ENCODE measurements around the gene CTDP1. TPM values are rescaled to one million over a fixed set of nuclear protein-coding genes. Genes with fewer than 3 reads are reported as not detected.

CTDP1 gene
- total and polyA plus RNA-seq, 4 donors, result 18.8 to 30.5 (median 21.7) TPM

DNA sequence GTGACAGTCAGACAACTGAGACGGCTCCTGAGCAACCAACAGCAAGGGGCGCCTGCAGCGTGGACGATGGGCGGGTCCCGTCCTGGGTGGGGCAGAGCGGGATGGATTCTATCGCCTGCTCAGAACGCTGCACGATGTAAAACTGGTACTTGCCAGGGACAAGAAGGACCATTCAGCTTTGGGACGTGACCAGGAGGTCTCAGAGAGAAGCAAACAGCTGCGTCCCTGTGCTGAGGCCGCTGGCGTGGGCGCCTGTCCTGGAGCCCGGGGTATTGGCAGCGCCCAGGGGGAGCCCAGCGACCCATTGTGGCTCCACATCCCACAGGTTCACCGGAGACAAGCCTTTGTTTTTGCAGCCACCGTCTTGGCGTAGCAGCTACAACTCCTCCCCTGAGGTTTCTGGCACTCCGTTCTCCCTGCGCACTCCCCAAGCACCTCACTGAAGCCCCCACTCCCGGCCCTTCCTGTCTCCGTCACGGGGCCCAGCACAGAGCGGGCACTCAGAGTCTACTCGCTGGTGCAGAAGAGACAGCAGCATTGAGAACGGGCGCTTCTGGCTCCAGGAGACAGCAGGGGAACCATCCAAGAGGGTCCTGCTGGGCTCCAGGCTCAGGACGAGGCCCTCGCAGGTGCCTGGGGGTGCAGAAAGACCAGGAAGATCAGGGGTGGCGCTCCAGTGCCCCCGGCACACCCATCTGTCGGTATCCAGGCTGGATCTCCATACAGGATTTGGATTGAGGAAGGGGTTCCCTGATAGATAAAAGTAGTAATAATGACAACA is 96.0 kb downstream of the CTDP1 start:
- H3K9me3 ChIP-seq (ENCODE audit: control insufficient read depth in 4 of 4, insufficient read depth in 3 of 4, low read length in 3 of 4), result peaks cover 0 to 9% (median 0%) of the 10 kb centered on the region in 4 donors
- no peak overlapping the region for H3K4me3 ChIP-seq
- 85 to 89% methylated on average over 35 of the region's 35 CpGs for WGBS, 2 donors
- DNase-seq (no peak), ATAC-seq (ENCODE audit: insufficient read depth, low FRiP score) (no peak)
- H3K36me3 ChIP-seq (ENCODE audit: control insufficient read depth in 4 of 4, insufficient read depth in 4 of 4, low read length in 4 of 4), result no peaks in the 10 kb centered on the region
- no peak overlapping the region for H3K9ac ChIP-seq (ENCODE audit: insufficient read depth in 1 of 2, low read length in 2 of 2)
- TF ChIP-seq, protein P1, sequence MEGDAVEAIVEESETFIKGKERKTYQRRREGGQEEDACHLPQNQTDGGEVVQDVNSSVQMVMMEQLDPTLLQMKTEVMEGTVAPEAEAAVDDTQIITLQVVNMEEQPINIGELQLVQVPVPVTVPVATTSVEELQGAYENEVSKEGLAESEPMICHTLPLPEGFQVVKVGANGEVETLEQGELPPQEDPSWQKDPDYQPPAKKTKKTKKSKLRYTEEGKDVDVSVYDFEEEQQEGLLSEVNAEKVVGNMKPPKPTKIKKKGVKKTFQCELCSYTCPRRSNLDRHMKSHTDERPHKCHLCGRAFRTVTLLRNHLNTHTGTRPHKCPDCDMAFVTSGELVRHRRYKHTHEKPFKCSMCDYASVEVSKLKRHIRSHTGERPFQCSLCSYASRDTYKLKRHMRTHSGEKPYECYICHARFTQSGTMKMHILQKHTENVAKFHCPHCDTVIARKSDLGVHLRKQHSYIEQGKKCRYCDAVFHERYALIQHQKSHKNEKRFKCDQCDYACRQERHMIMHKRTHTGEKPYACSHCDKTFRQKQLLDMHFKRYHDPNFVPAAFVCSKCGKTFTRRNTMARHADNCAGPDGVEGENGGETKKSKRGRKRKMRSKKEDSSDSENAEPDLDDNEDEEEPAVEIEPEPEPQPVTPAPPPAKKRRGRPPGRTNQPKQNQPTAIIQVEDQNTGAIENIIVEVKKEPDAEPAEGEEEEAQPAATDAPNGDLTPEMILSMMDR (IDR thresholded peaks at IDR 0.05; ENCODE audit: control extremely low read depth, extremely low read depth), result no peak
- no peaks in the 10 kb centered on the region for H3K4me1 ChIP-seq (ENCODE audit: control insufficient read depth in 5 of 5, insufficient read depth in 5 of 5, low read length in 5 of 5)
- peaks cover 0 to 20% (median 0%) of the 10 kb centered on the region in 3 donors for H3K27me3 ChIP-seq (ENCODE audit: control insufficient read depth in 3 of 3, insufficient read depth in 3 of 3, low read length in 2 of 3)
- no peak overlapping the region for H3K27ac ChIP-seq (ENCODE audit: low read depth in 1 of 2, low read length in 1 of 2)

DNA sequence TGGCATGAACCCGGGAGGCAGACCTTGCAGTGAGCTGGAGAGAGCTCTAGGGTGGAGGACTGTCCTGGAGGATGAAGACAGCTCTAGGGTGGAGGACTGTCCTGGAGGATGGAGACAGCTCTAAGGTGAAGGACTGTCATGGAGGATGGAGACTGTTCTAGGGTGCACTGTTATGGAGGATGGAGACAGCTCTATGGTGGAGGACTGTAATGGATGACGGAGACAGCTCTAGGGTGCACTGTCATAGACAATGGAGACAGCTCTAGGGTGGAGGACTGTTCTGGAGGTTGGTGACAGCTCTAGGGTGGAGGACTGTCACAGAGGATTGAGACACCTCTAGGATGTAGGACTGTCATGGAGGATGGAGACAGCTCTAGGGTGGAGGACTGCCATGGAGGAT is 97.1 kb downstream of the CTDP1 start:
- 83 to 86% methylated on average over 2 of the region's 2 CpGs for WGBS, 2 donors
- DNase-seq (no peak), ATAC-seq (ENCODE audit: insufficient read depth, low FRiP score) (no peak)
- Histone ChIP-seq H3K36me3 (ENCODE audit: control insufficient read depth in 4 of 4, insufficient read depth in 4 of 4, low read length in 4 of 4) (no peaks in the 10 kb centered on the region), H3K9ac (ENCODE audit: insufficient read depth in 1 of 2, low read length in 2 of 2) (no peak overlapping the region), H3K4me1 (ENCODE audit: control insufficient read depth in 5 of 5, insufficient read depth in 5 of 5, low read length in 5 of 5) (no peaks in the 10 kb centered on the region), H3K4me3 (no peak overlapping the region), H3K27ac (ENCODE audit: low read depth in 1 of 2, low read length in 1 of 2) (no peak overlapping the region), H3K27me3 (ENCODE audit: control insufficient read depth in 3 of 3, insufficient read depth in 3 of 3, low read length in 2 of 3) (peaks cover 0 to 20% (median 0%) of the 10 kb centered on the region in 3 donors), H3K9me3 (ENCODE audit: control insufficient read depth in 4 of 4, insufficient read depth in 3 of 4, low read length in 3 of 4) (peaks cover 0 to 9% (median 0%) of the 10 kb centered on the region in 4 donors)
- TF ChIP-seq, protein P1 (IDR thresholded peaks at IDR 0.05; ENCODE audit: control extremely low read depth, extremely low read depth), result no peak

DNA sequence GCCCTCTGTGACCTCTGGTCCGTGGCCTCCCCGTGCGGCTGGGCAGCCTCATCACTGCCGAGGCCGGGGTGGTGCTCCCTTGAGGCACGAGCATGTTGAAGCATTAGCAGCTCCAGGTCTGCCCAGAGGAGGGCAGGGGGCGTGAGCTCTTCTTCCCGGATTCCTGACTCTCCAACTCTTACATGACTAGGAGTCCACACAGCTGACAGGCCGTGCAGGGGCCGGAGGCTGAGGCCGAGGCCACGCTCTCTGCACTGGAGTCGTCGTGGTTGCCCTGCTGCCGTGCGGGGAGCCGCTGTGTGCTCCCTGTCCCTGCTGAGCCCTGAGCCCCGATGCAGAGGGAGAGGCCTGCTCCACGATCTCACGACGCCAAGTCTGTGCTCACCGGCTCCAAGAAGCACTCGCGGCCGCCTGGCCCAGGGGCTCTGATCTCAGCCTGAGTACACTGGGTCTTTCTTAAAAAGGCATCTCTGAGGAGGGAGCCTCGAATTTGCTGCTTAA is 98.7 kb downstream of the CTDP1 start:
- DNase-seq (no peak), ATAC-seq (ENCODE audit: insufficient read depth, low FRiP score) (no peak)
- H3K4me3 ChIP-seq, result no peak overlapping the region
- H3K27ac ChIP-seq (ENCODE audit: low read depth in 1 of 2, low read length in 1 of 2), result no peak overlapping the region
- peaks cover 0 to 20% (median 0%) of the 10 kb centered on the region in 3 donors for H3K27me3 ChIP-seq (ENCODE audit: control insufficient read depth in 3 of 3, insufficient read depth in 3 of 3, low read length in 2 of 3)
- TF ChIP-seq, protein P1 (IDR thresholded peaks at IDR 0.05; ENCODE audit: control extremely low read depth, extremely low read depth), result no peak
- no peaks in the 10 kb centered on the region for H3K4me1 ChIP-seq (ENCODE audit: control insufficient read depth in 5 of 5, insufficient read depth in 5 of 5, low read length in 5 of 5)
- WGBS, 2 donors, result 53 to 71% methylated on average over 26 of the region's 26 CpGs
- H3K9ac ChIP-seq (ENCODE audit: insufficient read depth in 1 of 2, low read length in 2 of 2), result no peak overlapping the region
- no peaks in the 10 kb centered on the region for H3K36me3 ChIP-seq (ENCODE audit: control insufficient read depth in 4 of 4, insufficient read depth in 4 of 4, low read length in 4 of 4)
- H3K9me3 ChIP-seq (ENCODE audit: control insufficient read depth in 4 of 4, insufficient read depth in 3 of 4, low read length in 3 of 4), result peaks cover 0 to 5% (median 0%) of the 10 kb centered on the region in 4 donors

Data from lung (tissue), 12 donors.